Fibroblast of the aortic adventitia (primary cell): ENCODE measurements around the gene DNA2. TPM values are rescaled to one million over a fixed set of nuclear protein-coding genes. Genes with fewer than 3 reads are reported as not detected.

ENCODE experiments used
- DNase-seq: peaks from one replicate; pipeline ENCODE4 v3.0.0-alpha.2; 2010; ENCODE audit warnings: low read depth
- H3K4me3 ChIP-seq: 2 replicates; pipeline ENCODE4 v1.5.1; 2011; ENCODE audit warnings: low read depth, mild to moderate bottlenecking, control low read depth, low read length, moderate library complexity
- total RNA-seq: library from RNA; depleted of rRNA; stranded (reverse); fragments of >200 nt; gene quantifications from 2 replicates; pipeline ENCODE4 v1.2.3, GENCODE V29; 2012; ENCODE audit warnings: low replicate concordance
- TF ChIP-seq, protein P1 (sequence below): IDR thresholded peaks from 2 replicates; pipeline ENCODE4 v1.5.1; 2011; ENCODE audit warnings: mild to moderate bottlenecking, low read length, control low read depth, inconsistent platforms; ENCODE audit not compliant: insufficient read depth

The DNA2 gene
- total RNA-seq, 1 donor: 15.2 TPM

GRCh38 chr10:68446179-68446578 is 25.6 kb downstream of the DNA2 start:
- TF ChIP-seq, protein P1, sequence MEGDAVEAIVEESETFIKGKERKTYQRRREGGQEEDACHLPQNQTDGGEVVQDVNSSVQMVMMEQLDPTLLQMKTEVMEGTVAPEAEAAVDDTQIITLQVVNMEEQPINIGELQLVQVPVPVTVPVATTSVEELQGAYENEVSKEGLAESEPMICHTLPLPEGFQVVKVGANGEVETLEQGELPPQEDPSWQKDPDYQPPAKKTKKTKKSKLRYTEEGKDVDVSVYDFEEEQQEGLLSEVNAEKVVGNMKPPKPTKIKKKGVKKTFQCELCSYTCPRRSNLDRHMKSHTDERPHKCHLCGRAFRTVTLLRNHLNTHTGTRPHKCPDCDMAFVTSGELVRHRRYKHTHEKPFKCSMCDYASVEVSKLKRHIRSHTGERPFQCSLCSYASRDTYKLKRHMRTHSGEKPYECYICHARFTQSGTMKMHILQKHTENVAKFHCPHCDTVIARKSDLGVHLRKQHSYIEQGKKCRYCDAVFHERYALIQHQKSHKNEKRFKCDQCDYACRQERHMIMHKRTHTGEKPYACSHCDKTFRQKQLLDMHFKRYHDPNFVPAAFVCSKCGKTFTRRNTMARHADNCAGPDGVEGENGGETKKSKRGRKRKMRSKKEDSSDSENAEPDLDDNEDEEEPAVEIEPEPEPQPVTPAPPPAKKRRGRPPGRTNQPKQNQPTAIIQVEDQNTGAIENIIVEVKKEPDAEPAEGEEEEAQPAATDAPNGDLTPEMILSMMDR: no peak
- H3K4me3 ChIP-seq: no peak overlapping the region
- no peak for DNase-seq

DNA sequence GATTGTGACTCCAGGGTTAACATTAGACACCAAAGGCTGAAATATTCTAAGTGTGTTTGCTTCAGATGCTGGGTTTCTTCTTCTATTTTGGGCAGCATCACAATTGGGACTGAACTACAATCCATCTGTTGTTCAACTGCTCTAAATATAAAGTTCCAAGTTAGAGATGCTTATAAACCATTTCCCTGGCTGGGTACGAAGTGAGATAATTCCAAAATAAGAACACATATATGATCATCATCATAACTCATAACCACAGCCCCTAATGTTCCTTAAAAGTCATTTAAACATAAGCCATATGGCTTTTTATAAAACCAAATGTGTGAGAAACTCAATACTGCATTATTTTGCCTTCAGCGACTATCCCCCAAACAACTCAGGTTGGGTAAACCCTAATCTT is 28.8 kb downstream of the DNA2 start:
- no peak for DNase-seq
- TF ChIP-seq, protein P1: no peak
- no peak overlapping the region for H3K4me3 ChIP-seq

GRCh38 chr10:68440898-68441297 is 30.9 kb downstream of the DNA2 start:
- DNase-seq: no peak
- no peak overlapping the region for H3K4me3 ChIP-seq
- TF ChIP-seq, protein P1: no peak

DNA sequence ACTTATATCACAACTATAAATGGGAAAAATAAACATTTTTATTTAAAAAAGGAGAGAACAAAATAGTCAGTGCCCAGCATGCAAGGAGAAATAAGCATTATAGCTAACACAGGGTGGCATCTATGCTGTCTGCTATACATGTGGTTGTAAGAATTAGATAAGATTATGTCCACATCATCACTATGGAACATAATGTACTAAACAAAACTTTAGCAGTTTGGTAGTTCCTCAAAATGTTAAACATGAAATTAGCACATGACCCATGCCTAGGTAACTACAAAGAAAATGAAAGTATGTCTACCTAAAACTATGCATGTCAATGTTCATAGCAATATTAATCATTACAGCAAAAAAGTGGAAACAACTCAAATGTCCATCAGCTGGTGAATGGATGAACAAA is 36.0 kb downstream of the DNA2 start:
- TF ChIP-seq, protein P1: no peak
- no peak for DNase-seq
- H3K4me3 ChIP-seq: no peak overlapping the region

DNA sequence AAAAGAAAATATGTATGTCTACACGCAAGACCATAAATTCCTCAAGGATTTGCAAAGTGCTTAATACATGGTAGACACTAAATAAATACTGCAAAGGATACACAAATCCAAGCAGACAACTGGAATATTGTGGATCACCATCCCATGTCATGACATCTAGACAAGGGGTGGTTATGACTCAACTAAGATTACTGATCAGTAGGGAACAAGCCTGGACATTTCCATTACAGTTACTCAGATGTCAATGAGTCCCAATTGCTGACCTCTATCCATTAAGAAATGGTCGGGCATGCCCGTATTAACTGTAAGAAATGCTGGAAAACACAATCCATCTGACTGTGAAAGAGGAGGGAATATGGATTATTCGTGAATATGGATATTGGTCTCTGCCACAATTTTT is 37.1 kb downstream of the DNA2 start:
- no peak for DNase-seq
- TF ChIP-seq, protein P1: no peak
- H3K4me3 ChIP-seq: no peak overlapping the region

- DNase-seq: no peak
- TF ChIP-seq, protein P1: no peak
- H3K4me3 ChIP-seq: no peak overlapping the region
These were observed 43.2 kb downstream of the DNA2 start for GRCh38 chr10:68428396-68429104.

- DNase-seq: no peak
- TF ChIP-seq, protein P1: no peak
- no peak overlapping the region for H3K4me3 ChIP-seq
These were observed 47.2 kb downstream of the DNA2 start for GRCh38 chr10:68424454-68425014.
